ENCODE results near the gene PDE6C. TPM values are rescaled to one million over a fixed set of nuclear protein-coding genes. Genes with fewer than 3 reads are reported as not detected.

Gene PDE6C
- total and polyA plus RNA-seq, 8 donors: not detected

DNA sequence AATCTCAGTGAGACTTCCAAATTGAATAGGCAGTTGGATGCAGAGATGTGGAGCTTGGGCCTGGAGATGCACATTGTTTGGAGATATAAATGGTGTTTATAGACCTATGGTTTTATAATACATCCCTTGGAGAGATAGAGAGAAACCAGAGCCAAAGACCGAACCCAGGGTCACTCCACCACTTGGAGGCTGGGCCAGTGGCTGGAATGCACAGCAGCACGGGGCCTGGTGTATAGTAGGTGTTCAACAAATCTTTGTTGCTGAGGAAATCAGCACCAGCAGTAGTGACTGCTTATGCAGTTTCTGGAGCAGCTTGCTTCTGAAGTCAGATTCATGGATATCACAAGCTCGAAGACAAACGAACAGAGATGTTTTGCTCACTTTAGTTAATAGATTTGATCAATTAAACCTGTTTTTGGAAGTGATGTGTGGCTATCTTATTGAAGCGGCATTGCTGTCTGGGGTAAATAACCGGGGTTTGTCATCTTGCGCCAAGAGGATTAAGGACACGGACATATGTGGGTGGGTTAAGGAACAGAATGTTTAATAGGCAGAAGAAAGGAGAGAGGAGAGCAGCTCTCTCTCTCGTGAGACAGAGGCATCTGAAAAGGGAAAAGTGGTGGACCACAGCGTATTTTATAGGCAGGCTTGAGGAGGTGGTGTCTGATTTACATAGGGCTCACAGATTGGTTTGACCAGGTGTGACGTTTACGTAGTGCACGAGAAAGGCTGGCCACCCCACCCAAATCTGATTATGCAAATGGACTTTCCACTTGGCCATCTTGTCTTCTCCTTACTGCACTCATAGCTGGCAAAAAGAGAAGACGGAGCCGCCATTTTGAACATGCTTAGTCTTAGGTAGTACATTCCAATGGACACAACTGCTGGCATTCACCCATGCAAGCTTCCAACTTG is 22.4 kb upstream of the PDE6C start:
- 83 to 90% (median 88%) methylated on average over 15 of the region's 15 CpGs for WGBS, 5 donors
- TF ChIP-seq EP300 (IDR thresholded peaks at IDR 0.05): no peak
- no peak for TF ChIP-seq CTCF (IDR thresholded peaks at IDR 0.05)
- no peak for TF ChIP-seq POLR2AphosphoS5 (IDR thresholded peaks at IDR 0.05)
- no peak for TF ChIP-seq POLR2A (IDR thresholded peaks at IDR 0.05)
- intact Hi-C loops (cut with DNase I; ENCODE audit: low total_unique reads): no loop called here
- H3K27ac ChIP-seq: no peak overlapping the region
- H3K4me3 ChIP-seq: no peak overlapping the region
- H3K27me3 ChIP-seq: peaks cover 0 to 5% (median 0%) of the 10 kb centered on the region in 3 donors
- no peak for DNase-seq
- H3K36me3 ChIP-seq: no peaks in the 10 kb centered on the region
- no peaks in the 10 kb centered on the region for H3K9me3 ChIP-seq
- H3K4me1 ChIP-seq: peaks cover 0 to 7% (median 3%) of the 10 kb centered on the region in 4 donors

DNA sequence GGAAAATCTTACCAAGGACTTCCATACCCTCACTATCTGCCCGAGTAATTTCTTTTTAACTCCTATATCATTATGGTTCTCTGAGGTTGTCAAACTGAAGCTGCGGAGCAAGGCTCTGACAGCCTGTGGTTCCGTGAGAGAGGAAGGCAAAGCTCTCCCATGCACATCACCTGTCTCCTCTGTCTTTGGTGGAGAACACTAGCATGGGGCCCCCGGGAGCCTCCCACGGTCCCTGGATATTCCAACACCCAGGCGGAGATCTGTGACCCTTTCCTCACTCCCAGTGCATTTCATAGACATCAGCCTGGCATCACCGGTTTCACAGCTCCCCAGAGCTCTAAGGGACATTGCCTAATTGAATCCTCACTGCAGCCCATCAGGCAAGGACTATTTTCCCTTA is 21.7 kb upstream of the PDE6C start:
- DNase-seq: no peak
- peaks cover 0 to 7% (median 3%) of the 10 kb centered on the region in 4 donors for H3K4me1 ChIP-seq
- TF ChIP-seq POLR2AphosphoS5 (IDR thresholded peaks at IDR 0.05) (no peak), EP300 (IDR thresholded peaks at IDR 0.05) (no peak), CTCF (IDR thresholded peaks at IDR 0.05) (no peak), POLR2A (IDR thresholded peaks at IDR 0.05) (no peak)
- H3K36me3 ChIP-seq: no peaks in the 10 kb centered on the region
- H3K27me3 ChIP-seq: peaks cover 0 to 5% (median 0%) of the 10 kb centered on the region in 3 donors
- intact Hi-C loops (cut with DNase I; ENCODE audit: low total_unique reads): no loop called here
- no peak overlapping the region for H3K4me3 ChIP-seq
- WGBS, 5 donors: 91 to 96% (median 93%) methylated on average over 7 of the region's 7 CpGs
- no peaks in the 10 kb centered on the region for H3K9me3 ChIP-seq
- no peak overlapping the region for H3K27ac ChIP-seq

DNA sequence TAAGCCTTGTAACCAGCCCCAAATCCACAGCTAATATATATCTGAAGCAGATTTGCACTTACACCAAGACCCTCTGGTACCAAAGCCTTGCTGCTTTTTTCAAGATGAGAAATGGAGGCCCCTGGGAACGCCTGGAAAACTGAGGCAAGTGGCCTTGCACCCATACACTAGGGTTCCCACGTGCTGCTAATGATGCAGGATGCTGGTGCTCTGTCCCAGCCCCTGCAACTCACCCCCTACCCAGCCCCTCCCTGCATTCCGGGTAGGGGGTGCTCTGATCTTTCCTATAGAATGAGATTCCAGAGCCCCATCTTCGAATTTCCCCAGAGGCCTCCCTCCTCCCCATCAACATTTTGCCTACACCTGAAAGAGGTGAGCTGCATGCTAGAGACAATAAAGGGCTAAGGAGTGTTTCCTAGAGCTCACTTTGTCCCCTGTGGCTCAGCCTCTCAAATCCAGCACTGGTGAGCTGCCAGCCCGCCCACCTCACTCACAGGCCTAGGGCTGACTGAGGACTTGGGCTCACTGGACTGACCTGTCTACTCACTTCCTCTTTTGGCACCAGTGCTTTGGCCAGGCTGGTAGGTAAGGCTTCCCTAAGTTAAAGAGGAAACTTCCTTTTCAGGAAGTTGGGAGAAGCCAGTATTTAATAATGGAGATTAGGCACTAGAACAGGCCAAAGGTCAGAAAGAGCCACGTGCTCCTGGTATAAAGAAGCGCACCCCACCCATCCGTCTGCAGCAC is 21.1 kb upstream of the PDE6C start:
- Histone ChIP-seq H3K27ac (no peak overlapping the region), H3K4me3 (no peak overlapping the region), H3K9me3 (no peaks in the 10 kb centered on the region), H3K4me1 (peaks cover 0 to 7% (median 3%) of the 10 kb centered on the region in 4 donors), H3K27me3 (peaks cover 0 to 5% (median 0%) of the 10 kb centered on the region in 3 donors), H3K36me3 (no peaks in the 10 kb centered on the region)
- TF ChIP-seq POLR2A (IDR thresholded peaks at IDR 0.05): no peak
- peak in 2 of 3 donors; percentile 18 to 26 for TF ChIP-seq POLR2AphosphoS5 (IDR thresholded peaks at IDR 0.05)
- TF ChIP-seq CTCF (IDR thresholded peaks at IDR 0.05): no peak
- TF ChIP-seq EP300 (IDR thresholded peaks at IDR 0.05): no peak
- WGBS, 5 donors: 51 to 62% (median 55%) methylated on average over 8 of the region's 8 CpGs
- DNase-seq: peak in 1 of 2 donors; percentile 51
- intact Hi-C loops (cut with DNase I; ENCODE audit: low total_unique reads): no loop called here

GRCh38 chr10:93593254-93593653 is 19.1 kb upstream of the PDE6C start:
- 90 to 97% (median 93%) methylated on average over 4 of the region's 4 CpGs for WGBS, 5 donors
- Histone ChIP-seq H3K9me3 (no peaks in the 10 kb centered on the region), H3K4me1 (peaks cover 0 to 7% (median 3%) of the 10 kb centered on the region in 4 donors), H3K36me3 (no peaks in the 10 kb centered on the region), H3K27ac (no peak overlapping the region), H3K4me3 (no peak overlapping the region), H3K27me3 (peaks cover 0 to 5% (median 0%) of the 10 kb centered on the region in 3 donors)
- no peak for DNase-seq
- no peak for TF ChIP-seq CTCF (IDR thresholded peaks at IDR 0.05)
- intact Hi-C loops (cut with DNase I; ENCODE audit: low total_unique reads): no loop called here
